Keratinocyte (primary cell): ENCODE measurements around the gene HPSE2. TPM values are rescaled to one million over a fixed set of nuclear protein-coding genes. Genes with fewer than 3 reads are reported as not detected.

ENCODE experiments used
- DNase-seq: peaks from one replicate; pipeline ENCODE4 v3.0.0-alpha.2; 2011; ENCODE audit warnings: low read depth, missing footprints, low spot score
- FAIRE-seq: peaks from 2 replicates; lab custom pipeline; 2011; peaks lifted over from hg19 to GRCh38; lab: Jason Lieb, UNC
- H2AFZ ChIP-seq: 2 replicates; pipeline ENCODE4 v1.6.0; 2012; ENCODE audit warnings: low read length, control low read depth, inconsistent platforms; ENCODE audit not compliant: control insufficient read depth
- H3K27ac ChIP-seq: 2 replicates; pipeline ENCODE4 v1.5.1; 2011; ENCODE audit warnings: low read length; ENCODE audit not compliant: control insufficient read depth, insufficient read depth
- H3K27me3 ChIP-seq: 3 replicates; pipeline ENCODE4 v1.6.0; 2011; ENCODE audit warnings: low read length; ENCODE audit not compliant: control insufficient read depth, insufficient read depth; ENCODE audit errors: extremely low read depth
- H3K36me3 ChIP-seq, 2 experiments: 2 replicates in 1 of 2; 3 replicates in 1 of 2; pipeline ENCODE4 v1.5.1; 2011; ENCODE audit warnings: low read length in 2 of 2, mild to moderate bottlenecking in 1 of 2; ENCODE audit not compliant: control insufficient read depth in 2 of 2, insufficient read depth in 2 of 2; ENCODE audit errors: extremely low read depth in 1 of 2
- H3K4me1 ChIP-seq: 3 replicates; pipeline ENCODE4 v1.5.1; 2011; ENCODE audit warnings: low read length; ENCODE audit not compliant: control insufficient read depth, insufficient read depth; ENCODE audit errors: extremely low read depth
- H3K4me2 ChIP-seq: 3 replicates; pipeline ENCODE4 v1.6.0; 2011; ENCODE audit warnings: low read depth, low read length; ENCODE audit not compliant: control insufficient read depth, insufficient read depth; ENCODE audit errors: extremely low read depth
- H3K4me3 ChIP-seq, 3 experiments: fragments of 200-600 bp in 1 of 3; sonication (generic) in 1 of 3; 2 replicates in 2 of 3; 3 replicates in 1 of 3; pipeline ENCODE4 v1.5.1; 2011 to 2016; ENCODE audit warnings: low read length in 3 of 3, mild to moderate bottlenecking in 3 of 3, control low read depth in 2 of 3, inconsistent platforms in 1 of 3, low read depth in 1 of 3, mixed read lengths in 1 of 3, mixed run types in 1 of 3, moderate library complexity in 1 of 3; ENCODE audit not compliant: control insufficient read depth in 2 of 3, insufficient read depth in 2 of 3; ENCODE audit errors: extremely low read depth in 1 of 3
- H3K79me2 ChIP-seq: 2 replicates; pipeline ENCODE4 v1.6.0; 2012; ENCODE audit warnings: low read length; ENCODE audit not compliant: control insufficient read depth, insufficient read depth
- H3K9ac ChIP-seq: 3 replicates; pipeline ENCODE4 v1.6.0; 2011; ENCODE audit warnings: low read length; ENCODE audit not compliant: control insufficient read depth, insufficient read depth; ENCODE audit errors: extremely low read depth
- H3K9me1 ChIP-seq: 3 replicates; pipeline ENCODE4 v1.6.0; 2011; ENCODE audit warnings: low read length; ENCODE audit not compliant: control insufficient read depth, insufficient read depth; ENCODE audit errors: extremely low read depth
- H3K9me3 ChIP-seq: 2 replicates; pipeline ENCODE4 v1.5.1; 2012; ENCODE audit warnings: low read depth, low read length; ENCODE audit not compliant: control insufficient read depth
- H4K20me1 ChIP-seq: 3 replicates; pipeline ENCODE4 v1.6.0; 2011; ENCODE audit warnings: low read length; ENCODE audit not compliant: control insufficient read depth, insufficient read depth; ENCODE audit errors: extremely low read depth
- EZH2 ChIP-seq: IDR thresholded peaks from one replicate; pipeline ENCODE4 v1.6.1; 2012; ENCODE audit warnings: inconsistent platforms, mild to moderate bottlenecking, low read length, moderate library complexity
- dilution Hi-C: fragments of 300-500 bp; cut with MboI; formaldehyde crosslinking; loops from one replicate; pipeline ENCODE4 v1.7.0; 2020; ENCODE audit warnings: low sequenced_read_pairs; ENCODE audit not compliant: extremely low pct_ligation_motif_present
- polyA plus RNA-seq, 5 experiments: library from polyadenylated mRNA; depleted of rRNA in 3 of 5; stranded (reverse) in 3 of 5; stranded (forward) in 1 of 5; unstranded in 1 of 5; fragments of >200 nt; gene quantifications; 1 replicate in 1 of 5; 2 replicates in 3 of 5; 3 replicates in 1 of 5; pipeline versions ENCODE4 v1.2.1 to v1.2.3, GENCODE V29; 2011 to 2012; ENCODE audit warnings: missing spikeins in 2 of 5, low read depth in 1 of 5, low replicate concordance in 1 of 5
- TF ChIP-seq, protein P1 (sequence below), 3 experiments: IDR thresholded peaks in 1 of 3; conservative IDR thresholded peaks in 1 of 3; optimal IDR thresholded peaks in 1 of 3; 2 replicates in 2 of 3; 3 replicates in 1 of 3; pipeline versions ENCODE3 to v1.5.1; 2011; ENCODE audit warnings: low read length in 3 of 3, mild to moderate bottlenecking in 3 of 3, moderate library complexity in 2 of 3, control low read depth in 1 of 3, inconsistent platforms in 1 of 3; ENCODE audit not compliant: insufficient read depth in 2 of 3; ENCODE audit errors: extremely low read depth in 1 of 3

Gene HPSE2
- polyA plus RNA-seq, 1 donor (not counting 4 experiments of a cell fraction or from before 2014, with no cell fraction given) = 0.01 TPM

DNA sequence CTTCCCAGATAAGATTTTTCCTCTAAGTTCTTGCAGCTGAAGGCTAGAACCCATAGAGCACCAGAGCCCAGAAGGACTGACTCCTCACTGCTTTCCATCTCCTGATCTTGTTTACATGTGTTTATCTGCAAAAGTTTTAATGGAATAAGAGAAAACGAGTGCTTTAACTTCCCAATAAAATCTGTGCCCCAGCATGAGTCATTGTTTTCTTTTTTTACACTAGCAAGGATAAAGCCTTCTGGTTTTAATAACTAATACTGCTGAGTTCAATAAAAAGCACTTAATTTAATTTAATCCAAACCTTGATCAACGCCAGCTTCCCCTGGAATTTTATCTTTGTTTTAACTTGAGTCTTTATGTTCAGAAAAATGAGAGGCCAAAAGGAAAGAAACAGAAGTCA lies 227.6 kb downstream of the HPSE2 start:
- Histone ChIP-seq H3K27ac (no peak overlapping the region), H3K4me3 (no peak overlapping the region), H4K20me1 (no peaks in the 10 kb centered on the region), H3K36me3 (no peaks in the 10 kb centered on the region), H3K79me2 (no peaks in the 10 kb centered on the region), H3K27me3 (no peaks in the 10 kb centered on the region), H3K9me3 (no peaks in the 10 kb centered on the region), H3K9me1 (no peaks in the 10 kb centered on the region), H3K9ac (no peak overlapping the region), H2AFZ (no peak overlapping the region), H3K4me1 (no peaks in the 10 kb centered on the region), H3K4me2 (no peak overlapping the region)
- DNase-seq (no peak), FAIRE-seq (no peak)
- no peak for TF ChIP-seq EZH2
- TF ChIP-seq, protein P1, sequence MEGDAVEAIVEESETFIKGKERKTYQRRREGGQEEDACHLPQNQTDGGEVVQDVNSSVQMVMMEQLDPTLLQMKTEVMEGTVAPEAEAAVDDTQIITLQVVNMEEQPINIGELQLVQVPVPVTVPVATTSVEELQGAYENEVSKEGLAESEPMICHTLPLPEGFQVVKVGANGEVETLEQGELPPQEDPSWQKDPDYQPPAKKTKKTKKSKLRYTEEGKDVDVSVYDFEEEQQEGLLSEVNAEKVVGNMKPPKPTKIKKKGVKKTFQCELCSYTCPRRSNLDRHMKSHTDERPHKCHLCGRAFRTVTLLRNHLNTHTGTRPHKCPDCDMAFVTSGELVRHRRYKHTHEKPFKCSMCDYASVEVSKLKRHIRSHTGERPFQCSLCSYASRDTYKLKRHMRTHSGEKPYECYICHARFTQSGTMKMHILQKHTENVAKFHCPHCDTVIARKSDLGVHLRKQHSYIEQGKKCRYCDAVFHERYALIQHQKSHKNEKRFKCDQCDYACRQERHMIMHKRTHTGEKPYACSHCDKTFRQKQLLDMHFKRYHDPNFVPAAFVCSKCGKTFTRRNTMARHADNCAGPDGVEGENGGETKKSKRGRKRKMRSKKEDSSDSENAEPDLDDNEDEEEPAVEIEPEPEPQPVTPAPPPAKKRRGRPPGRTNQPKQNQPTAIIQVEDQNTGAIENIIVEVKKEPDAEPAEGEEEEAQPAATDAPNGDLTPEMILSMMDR (optimal IDR thresholded peaks at IDR 0.05 in 1 of 3, IDR thresholded peaks at IDR 0.05 in 1 of 3, conservative IDR thresholded peaks at IDR 0.05 in 1 of 3; ENCODE audit: extremely low read depth in 1 of 3, insufficient read depth in 2 of 3, low read length in 3 of 3) = no peak
- dilution Hi-C loops = no loop called here

DNA sequence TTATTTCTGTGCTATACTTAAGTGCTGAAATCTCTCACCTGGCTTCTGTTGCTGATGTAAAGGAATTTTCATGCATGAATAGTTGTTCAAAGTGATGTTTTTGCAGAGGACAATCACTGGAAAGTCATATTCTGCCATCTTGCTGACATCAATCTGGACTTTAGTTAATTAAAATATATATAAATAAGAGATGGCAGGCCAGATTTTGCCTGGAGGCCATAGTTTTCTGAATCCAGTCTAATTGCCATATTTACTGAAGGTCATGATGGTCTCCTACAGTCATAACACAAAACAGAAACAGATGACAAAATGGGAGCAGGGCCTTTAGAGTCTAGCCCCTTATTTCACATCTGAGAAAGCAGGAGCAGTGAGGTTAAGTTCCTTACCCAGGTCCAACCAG lies 228.2 kb downstream of the HPSE2 start:
- no peak for FAIRE-seq

More for the DNA sequence above, 228.2 kb downstream of the HPSE2 start:
- Histone ChIP-seq H3K27ac (no peak overlapping the region), H4K20me1 (no peaks in the 10 kb centered on the region), H3K4me3 (no peak overlapping the region), H3K36me3 (no peaks in the 10 kb centered on the region), H3K9me1 (no peaks in the 10 kb centered on the region), H3K9ac (no peak overlapping the region), H3K4me2 (no peak overlapping the region), H3K4me1 (no peaks in the 10 kb centered on the region), H2AFZ (no peak overlapping the region), H3K27me3 (no peaks in the 10 kb centered on the region), H3K79me2 (no peaks in the 10 kb centered on the region), H3K9me3 (no peaks in the 10 kb centered on the region)
- dilution Hi-C loops = no loop called here
- TF ChIP-seq, protein P1 (optimal IDR thresholded peaks at IDR 0.05 in 1 of 3, IDR thresholded peaks at IDR 0.05 in 1 of 3, conservative IDR thresholded peaks at IDR 0.05 in 1 of 3; ENCODE audit: extremely low read depth in 1 of 3, insufficient read depth in 2 of 3, low read length in 3 of 3) = no peak
- no peak for TF ChIP-seq EZH2
- no peak for DNase-seq
